Heart right ventricle (tissue), 16 donors: ENCODE results near the gene UNC13B. TPM values are rescaled to one million over a fixed set of nuclear protein-coding genes. Genes with fewer than 3 reads are reported as not detected.

Source experiments
- ATAC-seq, 8 donors: fragments of 200-7000 bp; cut with Tn5 transposase; one replicate each; pipeline ENCODE4 v1.9.1; 2020; ENCODE audit warnings: mild to moderate bottlenecking in 8 of 8, moderate library complexity in 8 of 8, moderate number of reproducible peaks in 1 of 8
- DNase-seq, 2 donors: peaks; one replicate each; pipeline ENCODE4 v3.0.0-alpha.2; 2020
- H3K27ac ChIP-seq, 10 donors: fragments of 200-600 bp; sonication (generic) in 2 of 10; one replicate each; pipeline versions ENCODE4 v1.5.0 to v1.8.0; 2020 to 2022; ENCODE audit warnings: mild to moderate bottlenecking in 3 of 10
- H3K27me3 ChIP-seq, 7 donors: fragments of 200-600 bp; one replicate each; pipeline ENCODE4 v1.8.0; 2021 to 2022; ENCODE audit warnings: mild to moderate bottlenecking in 2 of 7
- H3K36me3 ChIP-seq, 9 donors: fragments of 200-600 bp; sonication (generic) in 1 of 9; one replicate each; pipeline versions ENCODE4 v1.5.0 to v1.8.0; 2020 to 2022; ENCODE audit warnings: mild to moderate bottlenecking in 2 of 9
- H3K4me1 ChIP-seq, 9 donors: fragments of 200-600 bp; sonication (generic) in 1 of 9; one replicate each; pipeline versions ENCODE4 v1.5.0 to v1.8.0; 2020 to 2022; ENCODE audit warnings: mild to moderate bottlenecking in 4 of 9
- H3K4me3 ChIP-seq, 10 donors: fragments of 200-600 bp; sonication (generic) in 2 of 10; one replicate each; pipeline versions ENCODE4 v1.5.0 to v1.8.0; 2020 to 2022; ENCODE audit warnings: mild to moderate bottlenecking in 7 of 10, moderate library complexity in 2 of 10
- H3K9me3 ChIP-seq, 11 donors: fragments of 200-600 bp in 10 of 11; sonication (generic) in 2 of 11; one replicate each; pipeline versions ENCODE4 v1.5.0 to v1.8.0; 2013 to 2022; ENCODE audit warnings: mild to moderate bottlenecking in 2 of 11, control low read depth in 1 of 11, moderate library complexity in 1 of 11
- CTCF ChIP-seq, 9 donors: fragments of 200-600 bp; sonication (generic) in 2 of 9; IDR thresholded peaks; one replicate each; pipeline versions ENCODE4 v1.5.0 to v1.8.0; 2021 to 2022; ENCODE audit warnings: antibody characterized with exemption in 9 of 9, mild to moderate bottlenecking in 5 of 9, moderate library complexity in 1 of 9
- WGBS, 2 donors: extraction: QIAGEN DNeasy Blood & Tissue Kit; methylation state at CpG; one replicate each; pipeline ENCODE4 v1.1.7; 2013; ENCODE audit warnings: inconsistent platforms in 1 of 2; 5-methylcytosine and 5-hydroxymethylcytosine counted together
- intact Hi-C, 10 donors: fragments of 100-400 bp; cut with DNase I; formaldehyde crosslinking; loops; one replicate each; pipeline versions ENCODE4 v1.11.1 to v1.14.2; 2022
- long read RNA-seq, 3 donors: library from polyadenylated mRNA; unstranded; transcript quantifications; one replicate each; pipeline ENCODE4 v2.0.0, GENCODE V29; 2020 to 2021
- polyA plus RNA-seq, 2 donors: library from polyadenylated mRNA; stranded (reverse); fragments of 200-250 nt; gene quantifications; one replicate each; pipeline ENCODE4 v1.2.3, GENCODE V29; 2013
- total RNA-seq, 10 donors: library from RNA; stranded (reverse); fragmentation: NEBNext Ultra II Directional in 3 of 10; extraction: Animal tissue kit (Norgen Biotek cat#: 25700) in 3 of 10; gene quantifications; one replicate each; pipeline versions ENCODE4 v1.2.1 to v1.2.4, GENCODE V29; 2021 to 2023
- donor health status: Arrhythmogenic right ventricular cardiomyopathy.
- donor health status: ischemic (EF 13 %, LVEDD 7.1; RV severe dilation, severe dysfunction).
- donor health status: healthy with polysubstance abuse.
- donor health status: DM: no; HTN: yes; CAD: no.
- donor health status: DM: no; HTN: no; CAD: no.
- donor health status: ischemic (EF 25% LVEDD 6.9; RV normal size, moderate dysfunction).
- donor health status: ischemic (EF 25% LVEDD 5.7; RV mildly dilated, moderate dysfunction).
- donor health status: healthy.
- donor health status: DM: yes; HTN: yes; CAD: no.
- donor health status: Ischemic cardiomyopathy.
- donor health status: ischemic (EF 35%, LVEDD 5.7; RV mildly dilated, moderate dysfunction).
- donor health status: nonischemic (EF 11% LVEDD 7.7; RV severe dilation, severe dysfunction).
- donor health status: DM: yes; HTN: yes; CAD: no.
- donor health status: PGD.
- donor health status: ischemic (EF 29% LVEDD 5.4; RV normal size, mild dysfunction).
- donor health status: nonischemic (EF 23%, LVEDD 6.1; RV moderate dilation, normal function).

Gene UNC13B
- total RNA-seq (10 to 100 TPM; 13.7 to 27.1 (median 19.9) TPM), polyA plus RNA-seq (10 to 100 TPM; 13.1 to 15.4 TPM)
- long read RNA-seq, donor 1, full-length matches to known transcripts, result 1 of 11 reads
- long read RNA-seq, donor 1, partial matches to known transcripts, result 8 of 11 reads
- long read RNA-seq, donor 1, other reads (novel, unspliced or antisense), result 2 of 11 reads
- long read RNA-seq, donor 2, full-length matches to known transcripts, result 1 of 18 reads
- long read RNA-seq, donor 2, partial matches to known transcripts, result 15 of 18 reads
- long read RNA-seq, donor 2, other reads (novel, unspliced or antisense), result 2 of 18 reads
- long read RNA-seq, donor 3, partial matches to known transcripts, result 47 of 55 reads
- long read RNA-seq, donor 3, other reads (novel, unspliced or antisense), result 8 of 55 reads

GRCh38 chr9:35161713-35162604 is at the start of gene UNC13B:
UNC13B (plus strand) TSS chr9:35162009; CDS start chr9:35162284, 275 bp downstream.
- Histone ChIP-seq H3K4me1 (peaks cover 0 to 36% (median 21%) of the 10 kb centered on the region in 9 donors), H3K9me3 (no peaks in the 10 kb centered on the region), H3K27me3 (peaks cover 0 to 6% (median 0%) of the 10 kb centered on the region in 7 donors), H3K4me3 (peak within 1 kb of the TSS; percentile 61 to 93 (median 78)), H3K36me3 (no peaks in the 10 kb centered on the region), H3K27ac (peak within 1 kb of the TSS; percentile 88 to 98 (median 94))
- TF ChIP-seq CTCF (IDR thresholded peaks at IDR 0.05), result peak in 5 of 9 donors; percentile 20 to 53 (median 39)
- WGBS, 2 donors, result 0 to 1% methylated on average over 63 to 70 of the region's 70 CpGs
- ATAC-seq, result peak; percentile 98 to 100 (median 99)
- intact Hi-C loops, result loop anchor here in 6 of 10 donors (2.0 to 10.0 kb wide), 5 partner anchors 45 to 183 kb away; partner anchors contain the start of gene ATOSB (in 4 of the 6)
- DNase-seq, result peak; percentile 96 to 97

- intact Hi-C loops, result loop anchor here in 6 of 10 donors (5.0 to 10.0 kb wide), 7 partner anchors 40 to 442 kb away; partner anchors contain the start of gene VCP (in 1 of the 6)
- TF ChIP-seq CTCF (IDR thresholded peaks at IDR 0.05), result no peak
- no peak for ATAC-seq
- H3K9me3 ChIP-seq, result no peaks in the 10 kb centered on the region
- no peak for DNase-seq
- H3K36me3 ChIP-seq, result peaks cover 0 to 17% (median 10%) of the 10 kb centered on the region in 9 donors
- 76 to 83% methylated on average over 3 of the region's 3 CpGs for WGBS, 2 donors
- H3K27me3 ChIP-seq, result no peaks in the 10 kb centered on the region
- H3K4me1 ChIP-seq, result peaks cover 17 to 72% (median 55%) of the 10 kb centered on the region in 9 donors
- H3K4me3 ChIP-seq, result peak overlapping the region in 6 of 10 donors; percentile 70 to 89 (median 85)
- peak overlapping the region in 9 of 10 donors; percentile 75 to 98 (median 87) for H3K27ac ChIP-seq
Measured at GRCh38 chr9:35112257-35113020, 49.4 kb upstream of the UNC13B start.

GRCh38 chr9:35114113-35114839 is 47.5 kb upstream of the UNC13B start:
- 11 to 16% methylated on average over 5 of the region's 5 CpGs for WGBS, 2 donors
- Histone ChIP-seq H3K27ac (peak overlapping the region; percentile 79 to 98 (median 94)), H3K4me3 (peak overlapping the region in 9 of 10 donors; percentile 45 to 78 (median 67)), H3K9me3 (no peaks in the 10 kb centered on the region), H3K27me3 (no peaks in the 10 kb centered on the region), H3K4me1 (peaks cover 17 to 71% (median 55%) of the 10 kb centered on the region in 9 donors), H3K36me3 (no peaks in the 10 kb centered on the region)
- no peak for TF ChIP-seq CTCF (IDR thresholded peaks at IDR 0.05)
- ATAC-seq (peak; percentile 2 to 47 (median 21)), DNase-seq (peak; percentile 75 to 89)
- intact Hi-C loops, result loop anchor here in 6 of 10 donors (5.0 to 10.0 kb wide), 7 partner anchors 42 to 441 kb away; partner anchors contain the start of gene VCP (in 1 of the 6)
